ENCODE data around the gene TFAP2D.

TFAP2D gene

GRCh38 chr6:50819904-50820868 lies 106.9 kb downstream of the TFAP2D start:
- DNase-seq = no peak

- DNase-seq = no peak
Observed at GRCh38 chr6:50820869-50821264, 107.5 kb downstream of the TFAP2D start.

GRCh38 chr6:50821441-50822077 lies 108.2 kb downstream of the TFAP2D start:
- DNase-seq = no peak

GRCh38 chr6:50822078-50822476 lies 108.8 kb downstream of the TFAP2D start:
- DNase-seq = no peak
